ENCODE results near the gene ARID5B. TPM values are rescaled to one million over a fixed set of nuclear protein-coding genes. Genes with fewer than 3 reads are reported as not detected.

The ARID5B gene
- total and polyA plus RNA-seq, 2 experiments from 2014 or later: 1.3 to 1.6 TPM

GRCh38 chr10:62127975-62128374 lies 226.5 kb downstream of the ARID5B start:
- Mint-ChIP-seq H3K27ac (no peak overlapping the region), H3K27me3 (ENCODE audit: insufficient read depth, low read depth, poor library complexity) (peaks cover 3% of the 10 kb centered on the region), H3K4me3 (no peak overlapping the region), H3K9me3 (peaks cover 11% of the 10 kb centered on the region; the same call in 2 of the 3 replicates), H3K4me1 (no peaks in the 10 kb centered on the region), H3K36me3 (ENCODE audit: low read depth) (peaks cover 3% of the 10 kb centered on the region; the same call in 2 of the 3 replicates)
- Histone ChIP-seq H3F3A (replicated peaks; ENCODE audit: low read depth) (no peaks in the 10 kb centered on the region), H3K36me3 (ENCODE audit: insufficient read depth) (no peaks in the 10 kb centered on the region), H3K27ac (ENCODE audit: low read depth) (no peak overlapping the region), H3K9me2 (ENCODE audit: insufficient read depth) (no peaks in the 10 kb centered on the region), H3K4me2 (no peak overlapping the region), H3K27me3 (ENCODE audit: insufficient read depth) (no peaks in the 10 kb centered on the region), H3K79me2 (replicated peaks; ENCODE audit: insufficient read depth) (no peaks in the 10 kb centered on the region), H3K4me3 (no peak overlapping the region), H3K4me1 (ENCODE audit: insufficient read depth) (no peaks in the 10 kb centered on the region), H2AFZ (no peak overlapping the region), H4K20me1 (replicated peaks; ENCODE audit: insufficient read depth) (no peaks in the 10 kb centered on the region)
- DNase-seq (ENCODE audit: low spot score) (no peak), ATAC-seq (no peak)
- TF ChIP-seq, protein P1, sequence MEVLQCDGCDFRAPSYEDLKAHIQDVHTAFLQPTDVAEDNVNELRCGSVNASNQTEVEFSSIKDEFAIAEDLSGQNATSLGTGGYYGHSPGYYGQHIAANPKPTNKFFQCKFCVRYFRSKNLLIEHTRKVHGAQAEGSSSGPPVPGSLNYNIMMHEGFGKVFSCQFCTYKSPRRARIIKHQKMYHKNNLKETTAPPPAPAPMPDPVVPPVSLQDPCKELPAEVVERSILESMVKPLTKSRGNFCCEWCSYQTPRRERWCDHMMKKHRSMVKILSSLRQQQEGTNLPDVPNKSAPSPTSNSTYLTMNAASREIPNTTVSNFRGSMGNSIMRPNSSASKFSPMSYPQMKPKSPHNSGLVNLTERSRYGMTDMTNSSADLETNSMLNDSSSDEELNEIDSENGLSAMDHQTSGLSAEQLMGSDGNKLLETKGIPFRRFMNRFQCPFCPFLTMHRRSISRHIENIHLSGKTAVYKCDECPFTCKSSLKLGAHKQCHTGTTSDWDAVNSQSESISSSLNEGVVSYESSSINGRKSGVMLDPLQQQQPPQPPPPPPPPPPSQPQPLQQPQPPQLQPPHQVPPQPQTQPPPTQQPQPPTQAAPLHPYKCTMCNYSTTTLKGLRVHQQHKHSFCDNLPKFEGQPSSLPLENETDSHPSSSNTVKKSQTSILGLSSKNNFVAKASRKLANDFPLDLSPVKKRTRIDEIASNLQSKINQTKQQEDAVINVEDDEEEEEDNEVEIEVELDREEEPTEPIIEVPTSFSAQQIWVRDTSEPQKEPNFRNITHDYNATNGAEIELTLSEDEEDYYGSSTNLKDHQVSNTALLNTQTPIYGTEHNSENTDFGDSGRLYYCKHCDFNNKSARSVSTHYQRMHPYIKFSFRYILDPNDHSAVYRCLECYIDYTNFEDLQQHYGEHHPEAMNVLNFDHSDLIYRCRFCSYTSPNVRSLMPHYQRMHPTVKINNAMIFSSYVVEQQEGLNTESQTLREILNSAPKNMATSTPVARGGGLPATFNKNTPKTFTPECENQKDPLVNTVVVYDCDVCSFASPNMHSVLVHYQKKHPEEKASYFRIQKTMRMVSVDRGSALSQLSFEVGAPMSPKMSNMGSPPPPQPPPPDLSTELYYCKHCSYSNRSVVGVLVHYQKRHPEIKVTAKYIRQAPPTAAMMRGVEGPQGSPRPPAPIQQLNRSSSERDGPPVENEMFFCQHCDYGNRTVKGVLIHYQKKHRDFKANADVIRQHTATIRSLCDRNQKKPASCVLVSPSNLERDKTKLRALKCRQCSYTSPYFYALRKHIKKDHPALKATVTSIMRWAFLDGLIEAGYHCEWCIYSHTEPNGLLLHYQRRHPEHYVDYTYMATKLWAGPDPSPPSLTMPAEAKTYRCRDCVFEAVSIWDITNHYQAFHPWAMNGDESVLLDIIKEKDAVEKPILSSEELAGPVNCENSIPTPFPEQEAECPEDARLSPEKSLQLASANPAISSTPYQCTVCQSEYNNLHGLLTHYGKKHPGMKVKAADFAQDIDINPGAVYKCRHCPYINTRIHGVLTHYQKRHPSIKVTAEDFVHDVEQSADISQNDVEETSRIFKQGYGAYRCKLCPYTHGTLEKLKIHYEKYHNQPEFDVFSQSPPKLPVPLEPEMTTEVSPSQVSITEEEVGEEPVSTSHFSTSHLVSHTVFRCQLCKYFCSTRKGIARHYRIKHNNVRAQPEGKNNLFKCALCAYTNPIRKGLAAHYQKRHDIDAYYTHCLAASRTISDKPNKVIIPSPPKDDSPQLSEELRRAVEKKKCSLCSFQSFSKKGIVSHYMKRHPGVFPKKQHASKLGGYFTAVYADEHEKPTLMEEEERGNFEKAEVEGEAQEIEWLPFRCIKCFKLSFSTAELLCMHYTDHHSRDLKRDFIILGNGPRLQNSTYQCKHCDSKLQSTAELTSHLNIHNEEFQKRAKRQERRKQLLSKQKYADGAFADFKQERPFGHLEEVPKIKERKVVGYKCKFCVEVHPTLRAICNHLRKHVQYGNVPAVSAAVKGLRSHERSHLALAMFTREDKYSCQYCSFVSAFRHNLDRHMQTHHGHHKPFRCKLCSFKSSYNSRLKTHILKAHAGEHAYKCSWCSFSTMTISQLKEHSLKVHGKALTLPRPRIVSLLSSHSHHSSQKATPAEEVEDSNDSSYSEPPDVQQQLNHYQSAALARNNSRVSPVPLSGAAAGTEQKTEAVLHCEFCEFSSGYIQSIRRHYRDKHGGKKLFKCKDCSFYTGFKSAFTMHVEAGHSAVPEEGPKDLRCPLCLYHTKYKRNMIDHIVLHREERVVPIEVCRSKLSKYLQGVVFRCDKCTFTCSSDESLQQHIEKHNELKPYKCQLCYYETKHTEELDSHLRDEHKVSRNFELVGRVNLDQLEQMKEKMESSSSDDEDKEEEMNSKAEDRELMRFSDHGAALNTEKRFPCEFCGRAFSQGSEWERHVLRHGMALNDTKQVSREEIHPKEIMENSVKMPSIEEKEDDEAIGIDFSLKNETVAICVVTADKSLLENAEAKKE (CRISPR knock-in tag; IDR thresholded peaks at IDR 0.05): no peak
- TF ChIP-seq EZH2phosphoT487 (IDR thresholded peaks at IDR 0.05; ENCODE audit: unreplicated experiment) (no peak), NANOG (IDR thresholded peaks at IDR 0.05; ENCODE audit: borderline replicate concordance) (no peak), EZH2 (IDR thresholded peaks at IDR 0.05; ENCODE audit: low read depth, unreplicated experiment) (no peak), POLR2AphosphoS5 (IDR thresholded peaks at IDR 0.05; ENCODE audit: low read depth) (no peak)

DNA sequence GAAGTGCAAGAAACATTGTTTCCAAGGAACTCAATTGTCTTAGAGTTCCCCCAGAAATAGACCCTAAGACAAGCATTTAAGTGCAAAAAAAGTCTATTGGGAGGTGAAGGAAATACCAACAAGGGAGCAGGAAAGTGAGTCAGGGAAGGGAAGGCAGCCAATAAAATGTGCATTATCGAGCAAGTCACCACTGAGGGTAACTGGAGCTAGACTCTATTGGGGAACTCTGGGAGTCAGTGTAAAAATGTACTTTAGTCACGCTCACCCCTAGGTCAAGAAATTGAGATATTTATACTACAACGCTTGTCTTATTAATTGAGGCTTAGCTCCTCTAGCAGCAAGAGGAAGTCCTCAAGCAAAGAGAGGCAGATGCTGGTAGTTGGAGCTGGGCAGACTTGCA lies 229.4 kb downstream of the ARID5B start:
- Mint-ChIP-seq H3K4me1 (no peaks in the 10 kb centered on the region), H3K9me3 (peaks cover 10% of the 10 kb centered on the region; the same call in 2 of the 3 replicates), H3K36me3 (ENCODE audit: low read depth) (peaks cover 3% of the 10 kb centered on the region; the same call in 2 of the 3 replicates), H3K27me3 (ENCODE audit: insufficient read depth, low read depth, poor library complexity) (no peaks in the 10 kb centered on the region), H3K4me3 (no peak overlapping the region), H3K27ac (no peak overlapping the region)
- H3K9me2 ChIP-seq (ENCODE audit: insufficient read depth): no peaks in the 10 kb centered on the region
- H3K4me1 ChIP-seq (ENCODE audit: insufficient read depth): no peaks in the 10 kb centered on the region
- H3K27ac ChIP-seq (ENCODE audit: low read depth): no peak overlapping the region
- ATAC-seq: no peak
- H2AFZ ChIP-seq: peak overlapping the region; percentile 43; the same call in 1 of the 2 replicates
- H3K4me2 ChIP-seq: no peak overlapping the region
- H3K4me3 ChIP-seq: no peak overlapping the region
- H3F3A ChIP-seq (replicated peaks; ENCODE audit: low read depth): no peaks in the 10 kb centered on the region
- no peaks in the 10 kb centered on the region for H3K27me3 ChIP-seq (ENCODE audit: insufficient read depth)
- TF ChIP-seq EZH2phosphoT487 (IDR thresholded peaks at IDR 0.05; ENCODE audit: unreplicated experiment) (no peak), CTCF (conservative IDR thresholded peaks at IDR 0.05; ENCODE audit: low read depth in 2 of 2) (no peak)
- no peaks in the 10 kb centered on the region for H3K36me3 ChIP-seq (ENCODE audit: insufficient read depth)
- H4K20me1 ChIP-seq (replicated peaks; ENCODE audit: insufficient read depth): no peaks in the 10 kb centered on the region
- no peak for DNase-seq (ENCODE audit: low spot score)
- H3K79me2 ChIP-seq (replicated peaks; ENCODE audit: insufficient read depth): no peaks in the 10 kb centered on the region

Measured in GM23338 (cell line).